SK-N-SH (cell line): ENCODE results near the gene C3. TPM values are rescaled to one million over a fixed set of nuclear protein-coding genes. Genes with fewer than 3 reads are reported as not detected.
"Not testable (repeated sequence)": the region's sequence is repeated elsewhere in the genome, so short reads cannot be mapped to it uniquely, and the experiment has no call there.

Experiments used
- CTCF ChIA-PET: fragments of 300-600, 350-600 bp; formaldehyde crosslinking; extraction: SDS; loops from one replicate; lab custom pipeline; 2021; lab: Yijun Ruan, JAX
- POLR2A ChIA-PET: fragments of 350-600 bp; sonication (Branson Sonifier 250); formaldehyde crosslinking; extraction: SDS; loops from one replicate; lab custom pipeline; 2020; ENCODE audit warnings: antibody characterized with exemption, inconsistent platforms; lab: Yijun Ruan, JAX
- DNase-seq: peaks from one replicate; pipeline ENCODE4 v3.0.0; 2012
- H2AFZ ChIP-seq: fragments of 200-600 bp; sonication (generic); 2 replicates; pipeline ENCODE4 v1.8.1; 2016; ENCODE audit warnings: antibody characterized with exemption, mild to moderate bottlenecking, low read depth
- H3F3A ChIP-seq: fragments of 200-600 bp; sonication (generic); replicated peaks from 2 replicates; pipeline ENCODE3; 2016; ENCODE audit warnings: antibody characterized with exemption, mild to moderate bottlenecking; ENCODE audit not compliant: insufficient read depth
- H3K27ac ChIP-seq, 2 experiments: fragments of 200-500 bp in 1 of 2; fragments of 200-600 bp in 1 of 2; sonication (Bioruptor generic) in 1 of 2; sonication (generic), shearing (Covaris generic) in 1 of 2; 2 replicates each; pipeline versions ENCODE4 v1.5.1 to v1.6.1; 2014 to 2016; ENCODE audit warnings: low read depth in 2 of 2, inconsistent platforms in 1 of 2, low read length in 1 of 2, mild to moderate bottlenecking in 1 of 2, mixed read lengths in 1 of 2
- H3K27me3 ChIP-seq: fragments of 200-600 bp; sonication (generic), shearing (Covaris generic); 2 replicates; pipeline ENCODE4 v1.6.1; 2016; ENCODE audit warnings: mixed run types; ENCODE audit not compliant: insufficient read depth
- H3K36me3 ChIP-seq, 2 experiments: fragments of 200-500 bp in 1 of 2; fragments of 200-600 bp in 1 of 2; sonication (Bioruptor generic) in 1 of 2; sonication (generic) in 1 of 2; replicated peaks in 1 of 2; 2 replicates each; pipeline versions ENCODE3 to v1.5.1; 2014 to 2016; ENCODE audit warnings: low read length in 1 of 2, mild to moderate bottlenecking in 1 of 2; ENCODE audit not compliant: insufficient read depth in 2 of 2, control insufficient read depth in 1 of 2
- H3K4me1 ChIP-seq, 2 experiments: fragments of 200-500 bp in 1 of 2; fragments of 200-600 bp in 1 of 2; sonication (Bioruptor generic) in 1 of 2; sonication (generic), shearing (Covaris generic) in 1 of 2; 2 replicates each; pipeline versions ENCODE4 v1.5.1 to v1.6.1; 2014 to 2016; ENCODE audit warnings: low read depth in 1 of 2, low read length in 1 of 2, mixed run types in 1 of 2; ENCODE audit not compliant: insufficient read depth in 2 of 2, control insufficient read depth in 1 of 2
- H3K4me2 ChIP-seq: fragments of 200-600 bp; sonication (generic), shearing (Covaris generic); 2 replicates; pipeline ENCODE4 v1.6.1; 2017; ENCODE audit warnings: mixed run types
- H3K4me3 ChIP-seq, 2 experiments: fragments of 200-500 bp in 1 of 2; fragments of 200-600 bp in 1 of 2; sonication (Bioruptor generic) in 1 of 2; sonication (generic), shearing (Covaris generic) in 1 of 2; 2 replicates each; pipeline versions ENCODE4 v1.5.1 to v1.8.1; 2014 to 2016; ENCODE audit warnings: low read depth in 2 of 2, inconsistent platforms in 1 of 2, low read length in 1 of 2, mild to moderate bottlenecking in 1 of 2, mixed read lengths in 1 of 2, moderate library complexity in 1 of 2
- H3K79me2 ChIP-seq: fragments of 200-600 bp; sonication (generic); 2 replicates; pipeline ENCODE4 v1.8.1; 2017; ENCODE audit warnings: mild to moderate bottlenecking; ENCODE audit not compliant: insufficient read depth
- H3K9ac ChIP-seq: fragments of 200-600 bp; sonication (generic); 2 replicates; pipeline ENCODE4 v1.6.1; 2017; ENCODE audit warnings: mixed run types
- H3K9me2 ChIP-seq: fragments of 200-600 bp; sonication (generic); 2 replicates; pipeline ENCODE4 v1.6.1; 2017; ENCODE audit warnings: mixed run types
- H3K9me3 ChIP-seq: fragments of 200-600 bp; sonication (generic); 2 replicates; pipeline ENCODE4 v1.6.1; 2017; ENCODE audit warnings: mixed run types, mild to moderate bottlenecking, moderate library complexity
- H4K20me1 ChIP-seq: fragments of 200-600 bp; sonication (generic); 2 replicates; pipeline ENCODE4 v1.6.1; 2017; ENCODE audit warnings: mild to moderate bottlenecking, mixed run types; ENCODE audit not compliant: insufficient read depth
- CTCF ChIP-seq: fragments of 200-600 bp; sonication (generic); IDR thresholded peaks from 2 replicates; pipeline ENCODE4 v1.6.1; 2017; ENCODE audit warnings: antibody characterized with exemption, mild to moderate bottlenecking, moderate library complexity
- RAD21 ChIP-seq: IDR thresholded peaks from 2 replicates; pipeline ENCODE4 v1.6.1; 2012; ENCODE audit warnings: mild to moderate bottlenecking, low read length
- SMC3 ChIP-seq: IDR thresholded peaks from 2 replicates; pipeline ENCODE4 v1.6.1; 2012; ENCODE audit warnings: low read depth, low read length, improper control_type of control experiment
- TAF1 ChIP-seq: IDR thresholded peaks from 2 replicates; pipeline ENCODE4 v1.6.1; 2012; ENCODE audit warnings: low read depth, mild to moderate bottlenecking, low read length, moderate library complexity, borderline replicate concordance
- WGBS: methylation state at CpG from one replicate; pipeline ENCODE4 v1.1.6; 2017; ENCODE audit warnings: low lambda C conversion rate; 5-methylcytosine and 5-hydroxymethylcytosine counted together
- polyA plus RNA-seq, 3 experiments: library from polyadenylated mRNA; depleted of rRNA; stranded (reverse); fragments of >200 nt; gene quantifications; 2 replicates each; pipeline ENCODE4 v1.2.3, GENCODE V29; 2012
- TF ChIP-seq, protein P1 (sequence below): IDR thresholded peaks from 2 replicates; pipeline ENCODE4 v1.4.0; 2012; ENCODE audit warnings: low read depth, borderline replicate concordance
- TF ChIP-seq, protein P2 (sequence below): IDR thresholded peaks from 2 replicates; pipeline ENCODE4 v1.4.0; 2012; ENCODE audit warnings: low read depth, borderline replicate concordance
- TF ChIP-seq, protein P3 (sequence below): IDR thresholded peaks from 2 replicates; pipeline ENCODE4 v1.4.0; 2012; ENCODE audit warnings: low read depth

C3 gene
- polyA plus RNA-seq, 1 of the 3 experiments (the other 2 are of a cell fraction) = 0.67 TPM

- TF ChIP-seq TAF1 = no peak
- TF ChIP-seq, protein P1, sequence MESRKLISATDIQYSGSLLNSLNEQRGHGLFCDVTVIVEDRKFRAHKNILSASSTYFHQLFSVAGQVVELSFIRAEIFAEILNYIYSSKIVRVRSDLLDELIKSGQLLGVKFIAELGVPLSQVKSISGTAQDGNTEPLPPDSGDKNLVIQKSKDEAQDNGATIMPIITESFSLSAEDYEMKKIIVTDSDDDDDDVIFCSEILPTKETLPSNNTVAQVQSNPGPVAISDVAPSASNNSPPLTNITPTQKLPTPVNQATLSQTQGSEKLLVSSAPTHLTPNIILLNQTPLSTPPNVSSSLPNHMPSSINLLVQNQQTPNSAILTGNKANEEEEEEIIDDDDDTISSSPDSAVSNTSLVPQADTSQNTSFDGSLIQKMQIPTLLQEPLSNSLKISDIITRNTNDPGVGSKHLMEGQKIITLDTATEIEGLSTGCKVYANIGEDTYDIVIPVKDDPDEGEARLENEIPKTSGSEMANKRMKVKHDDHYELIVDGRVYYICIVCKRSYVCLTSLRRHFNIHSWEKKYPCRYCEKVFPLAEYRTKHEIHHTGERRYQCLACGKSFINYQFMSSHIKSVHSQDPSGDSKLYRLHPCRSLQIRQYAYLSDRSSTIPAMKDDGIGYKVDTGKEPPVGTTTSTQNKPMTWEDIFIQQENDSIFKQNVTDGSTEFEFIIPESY = no peak
- TF ChIP-seq RAD21 = no peak
Observed at GRCh38 chr19:6639439-6639838, 81.0 kb downstream of the C3 start (continued).

GRCh38 chr19:6633456-6633813 lies 87.0 kb downstream of the C3 start:
- POLR2A ChIA-PET, DNase-seq, H3K4me2 ChIP-seq, H3K36me3 ChIP-seq, H3K9me2 ChIP-seq, H3K4me1 ChIP-seq, H3K27ac ChIP-seq, H3K79me2 ChIP-seq, H3F3A ChIP-seq, H4K20me1 ChIP-seq, H2AFZ ChIP-seq, H3K9me3 ChIP-seq, H3K9ac ChIP-seq, H3K4me3 ChIP-seq: not testable (repeated sequence)
- WGBS = 34% methylated on average over 4 of the region's 4 CpGs
- H3K27me3 ChIP-seq = peaks cover 12% of the 10 kb centered on the region; the same call in 1 of the 2 replicates
- CTCF ChIA-PET = interaction anchor here (0.7 to 2.7 kb wide), 7 partner anchors 9 to 326 kb away, joined by 3 to 19 read pairs (median 4); no protein-coding TSS in a partner anchor

DNA sequence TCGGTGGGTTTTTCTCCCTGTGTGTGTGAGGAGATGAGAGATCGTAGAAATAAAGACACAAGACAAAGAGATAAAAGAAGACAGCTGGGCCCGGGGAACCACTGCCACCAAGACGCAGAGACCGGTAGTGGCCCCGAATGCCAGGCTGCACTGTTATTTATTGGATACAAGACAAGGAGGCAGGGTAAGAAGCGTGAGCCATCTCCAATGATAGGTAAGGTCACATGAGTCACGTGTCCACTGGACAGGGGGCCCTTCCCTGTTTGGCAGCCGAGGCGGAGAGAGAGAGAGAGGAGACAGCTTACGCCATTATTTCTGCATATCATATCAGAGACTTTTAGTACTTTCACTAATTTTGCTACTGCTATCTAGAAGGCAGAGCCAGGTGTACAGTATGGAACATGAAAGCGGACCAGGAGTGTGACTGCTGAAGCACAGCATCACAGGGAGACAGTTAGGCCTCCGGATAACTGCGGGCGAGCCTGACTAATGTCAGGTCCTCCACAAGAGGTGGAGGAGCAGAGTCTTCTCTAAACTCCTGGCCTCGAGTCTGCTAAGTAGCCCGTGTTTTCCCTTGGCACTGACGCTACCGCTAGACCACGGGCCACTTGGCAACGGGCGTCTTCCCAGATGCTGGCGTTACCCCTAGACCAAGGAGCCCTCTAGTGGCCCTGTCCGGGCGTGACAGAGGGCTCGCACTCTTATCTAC lies 87.5 kb downstream of the C3 start:
- peaks cover 12% of the 10 kb centered on the region; the same call in 1 of the 2 replicates for H3K27me3 ChIP-seq
- CTCF ChIA-PET = interaction anchor here (0.7 to 2.7 kb wide), 10 partner anchors 8 to 326 kb away, joined by 3 to 19 read pairs (median 4); no protein-coding TSS in a partner anchor
- TF ChIP-seq SMC3 (peak; percentile 67), CTCF (peak; percentile 73), RAD21 (peak; percentile 69)
- TF ChIP-seq, protein P2, sequence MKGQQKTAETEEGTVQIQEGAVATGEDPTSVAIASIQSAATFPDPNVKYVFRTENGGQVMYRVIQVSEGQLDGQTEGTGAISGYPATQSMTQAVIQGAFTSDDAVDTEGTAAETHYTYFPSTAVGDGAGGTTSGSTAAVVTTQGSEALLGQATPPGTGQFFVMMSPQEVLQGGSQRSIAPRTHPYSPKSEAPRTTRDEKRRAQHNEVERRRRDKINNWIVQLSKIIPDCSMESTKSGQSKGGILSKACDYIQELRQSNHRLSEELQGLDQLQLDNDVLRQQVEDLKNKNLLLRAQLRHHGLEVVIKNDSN = 0 out of 2 replicates have a peak, but pooled peaks have one; percentile 40
- TF ChIP-seq, protein P3, sequence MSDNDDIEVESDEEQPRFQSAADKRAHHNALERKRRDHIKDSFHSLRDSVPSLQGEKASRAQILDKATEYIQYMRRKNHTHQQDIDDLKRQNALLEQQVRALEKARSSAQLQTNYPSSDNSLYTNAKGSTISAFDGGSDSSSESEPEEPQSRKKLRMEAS = peak; percentile 28; the same call in 1 of the 2 replicates
- H3K9me2 ChIP-seq, H3K9me3 ChIP-seq, H3K9ac ChIP-seq, POLR2A ChIA-PET, H3K36me3 ChIP-seq, H3K79me2 ChIP-seq, H3F3A ChIP-seq, H4K20me1 ChIP-seq, H2AFZ ChIP-seq, H3K27ac ChIP-seq, H3K4me2 ChIP-seq, H3K4me3 ChIP-seq, H3K4me1 ChIP-seq: not testable (repeated sequence)
- DNase-seq = peak; percentile 23
- 30% methylated on average over 26 of the region's 26 CpGs for WGBS
